GM23338 (cell line): ENCODE measurements around the gene GNB3.
"Not testable (repeated sequence)": the region's sequence is repeated elsewhere in the genome, so short reads cannot be mapped to it uniquely, and the experiment has no call there.

Experiments
- CTCF ChIP-seq, 2 experiments: fragments of 200-600 bp in 1 of 2; sonication (generic) in 1 of 2; conservative IDR thresholded peaks; 2 replicates each; pipeline versions ENCODE4 v1.5.1 to v1.6.1; 2016 to 2017; ENCODE audit warnings: antibody characterized with exemption in 2 of 2, low read depth in 2 of 2, mild to moderate bottlenecking in 2 of 2, moderate library complexity in 1 of 2
- EZH2 ChIP-seq: fragments of 200-600 bp; sonication (generic); IDR thresholded peaks from one replicate; pipeline ENCODE4 v1.8.0; 2017; ENCODE audit warnings: antibody characterized with exemption, mild to moderate bottlenecking, low read depth; ENCODE audit not compliant: unreplicated experiment
- EZH2phosphoT487 ChIP-seq: fragments of 200-600 bp; sonication (generic); IDR thresholded peaks from one replicate; pipeline ENCODE4 v1.8.1; 2018; ENCODE audit warnings: antibody characterized with exemption; ENCODE audit not compliant: unreplicated experiment
- JUNB ChIP-seq: IDR thresholded peaks from one replicate; pipeline ENCODE4 v1.6.1; 2016; ENCODE audit warnings: antibody characterized with exemption; ENCODE audit not compliant: unreplicated experiment
- POLR2AphosphoS5 ChIP-seq: IDR thresholded peaks from 2 replicates; pipeline ENCODE4 v1.6.1; 2016; ENCODE audit warnings: antibody characterized with exemption, low read depth
- REST ChIP-seq: IDR thresholded peaks from one replicate; pipeline ENCODE4 v1.6.1; 2018; ENCODE audit warnings: antibody characterized with exemption; ENCODE audit not compliant: unreplicated experiment
- ZNF114 ChIP-seq: fragments of 250-450 bp; sonication (Bioruptor Pico); IDR thresholded peaks from 2 replicates; pipeline ENCODE4 v1.5.0; 2020; ENCODE audit warnings: mild to moderate bottlenecking, moderate library complexity
- ZNF331 ChIP-seq: fragments of 250-450 bp; sonication (Bioruptor Pico); IDR thresholded peaks from 2 replicates; pipeline ENCODE4 v1.5.0; 2020; ENCODE audit warnings: low read depth, mild to moderate bottlenecking, moderate library complexity

DNA sequence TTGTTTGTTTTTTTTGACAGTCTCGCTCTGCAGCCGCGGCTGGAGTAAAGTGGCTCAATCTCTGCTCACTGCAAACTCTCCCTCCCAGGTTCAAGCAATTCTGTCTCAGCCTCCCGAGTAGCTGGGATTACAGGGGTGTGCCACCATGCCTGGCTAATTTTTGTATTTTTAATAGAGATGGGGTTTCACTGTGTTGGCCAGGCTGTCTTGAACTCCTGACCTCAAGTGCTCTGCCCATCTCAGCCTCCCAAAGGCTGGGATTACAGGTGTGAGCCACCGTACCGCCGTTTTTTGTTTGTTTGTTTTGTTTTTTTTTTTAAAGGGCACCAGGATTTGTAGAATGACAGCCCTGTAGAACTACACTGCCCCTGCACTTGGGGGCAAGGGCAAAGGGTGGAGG, 48.1 kb downstream of the GNB3 start:
- not testable (repeated sequence) for TF ChIP-seq CTCF (conservative IDR thresholded peaks at IDR 0.05; ENCODE audit: low read depth in 2 of 2); POLR2AphosphoS5; REST; EZH2phosphoT487; EZH2; JUNB; ZNF114 (CRISPR knock-in tag); ZNF331 (CRISPR knock-in tag)
